K562 (cell line): ENCODE data around the gene NME8. TPM values are rescaled to one million over a fixed set of nuclear protein-coding genes. Genes with fewer than 3 reads are reported as not detected.

Experiments used
- ATAC-seq: fragments of 200-7000 bp; cut with Tn5 transposase; 3 replicates; pipeline ENCODE4 v1.9.1; 2020; ENCODE audit warnings: moderate library complexity
- BruUV-seq: library from RNA; stranded (reverse); fragments of 400-500 nt; replicated peaks from 2 replicates; lab custom pipeline; 2021; lab: Mats Ljungman, UMichigan
- CTCF ChIA-PET: fragments of 300-600 bp; formaldehyde crosslinking; extraction: SDS; loops from one replicate; lab custom pipeline; 2021; ENCODE audit warnings: low intra/inter-chr PET ratio; lab: Yijun Ruan, JAX
- POLR2A ChIA-PET: fragments of 300-600, 350-650 bp; sonication (Branson Sonifier 250); formaldehyde crosslinking; extraction: SDS; loops from one replicate; lab custom pipeline; 2021; ENCODE audit warnings: antibody characterized with exemption, inconsistent platforms; lab: Yijun Ruan, JAX
- DNase-seq, 4 experiments: peaks; one replicate each; pipeline versions ENCODE4 v3.0.0 to v3.0.0-alpha.2; 2011 to 2018; ENCODE audit warnings: low spot score in 3 of 4, mixed read lengths in 3 of 4; ENCODE audit errors: extremely low read depth in 1 of 4
- FAIRE-seq: peaks from 2 replicates; lab custom pipeline; 2011; peaks lifted over from hg19 to GRCh38; lab: Jason Lieb, UNC
- H2AFZ ChIP-seq: 2 replicates; pipeline ENCODE4 v1.6.0; 2011; ENCODE audit warnings: low read depth, low read length, control low read depth, inconsistent platforms
- H3K27ac ChIP-seq: fragments of 200-600 bp; 3 replicates; pipeline ENCODE4 v1.8.0; 2011; ENCODE audit warnings: low read depth, mild to moderate bottlenecking, control low read depth, inconsistent platforms, low read length, moderate library complexity, mixed read lengths; ENCODE audit errors: extremely low read depth
- H3K27me3 ChIP-seq, 2 experiments: fragments of 300-600 bp in 1 of 2; 2 replicates in 1 of 2; 3 replicates in 1 of 2; pipeline versions ENCODE4 v1.6.0 to v1.8.0; 2011; ENCODE audit warnings: inconsistent platforms in 2 of 2, low read length in 2 of 2, mild to moderate bottlenecking in 1 of 2, mixed read lengths in 1 of 2, moderate library complexity in 1 of 2; ENCODE audit not compliant: control insufficient read depth in 2 of 2, insufficient read depth in 2 of 2
- H3K36me3 ChIP-seq: fragments of 300-600 bp; 3 replicates; pipeline ENCODE4 v1.8.0; 2011; ENCODE audit warnings: mild to moderate bottlenecking, low read length, inconsistent platforms; ENCODE audit not compliant: control insufficient read depth, insufficient read depth
- H3K4me1 ChIP-seq, 2 experiments: fragments of 200-600 bp in 1 of 2; replicated peaks in 1 of 2; 2 replicates in 1 of 2; 3 replicates in 1 of 2; pipeline versions ENCODE4 v1.5.1 to v1.8.0; 2011; ENCODE audit warnings: inconsistent platforms in 2 of 2, low read length in 2 of 2, mild to moderate bottlenecking in 1 of 2, mixed read lengths in 1 of 2, moderate library complexity in 1 of 2; ENCODE audit not compliant: control insufficient read depth in 2 of 2, insufficient read depth in 2 of 2
- H3K4me2 ChIP-seq: 2 replicates; pipeline ENCODE4 v1.6.1; 2011; ENCODE audit warnings: low read length, control low read depth, inconsistent platforms, mixed read lengths; ENCODE audit not compliant: insufficient read depth
- H3K4me3 ChIP-seq: fragments of 200-600 bp; sonication (generic), shearing (Covaris generic); 2 replicates; pipeline ENCODE4 v1.5.1; 2016; ENCODE audit warnings: control low read depth, inconsistent platforms
- H3K79me2 ChIP-seq: fragments of 200-600 bp; 3 replicates; pipeline ENCODE4 v1.8.0; 2011; ENCODE audit warnings: low read length, inconsistent platforms; ENCODE audit not compliant: control insufficient read depth, insufficient read depth
- H3K9ac ChIP-seq, 2 experiments: 2 replicates each; pipeline versions ENCODE4 v1.6.0 to v1.6.1; 2011; ENCODE audit warnings: low read depth in 2 of 2, low read length in 2 of 2, control low read depth in 1 of 2, inconsistent platforms in 1 of 2, mild to moderate bottlenecking in 1 of 2, mixed read lengths in 1 of 2; ENCODE audit not compliant: insufficient read depth in 1 of 2
- H3K9me1 ChIP-seq: one replicate; pipeline ENCODE4 v1.6.0; 2011; ENCODE audit warnings: inconsistent platforms, mild to moderate bottlenecking, low read length, moderate library complexity; ENCODE audit not compliant: control insufficient read depth, insufficient read depth
- H3K9me3 ChIP-seq: replicated peaks from 2 replicates; pipeline ENCODE4 v1.5.1; 2011; ENCODE audit warnings: low read depth, low read length, inconsistent platforms; ENCODE audit not compliant: control insufficient read depth, insufficient read depth
- H4K20me1 ChIP-seq: replicated peaks from 2 replicates; pipeline ENCODE4 v1.6.1; 2011; ENCODE audit warnings: low read length, inconsistent platforms, mixed read lengths; ENCODE audit not compliant: control insufficient read depth, insufficient read depth
- E2F1 ChIP-seq: sonication (generic); formaldehyde crosslinking; IDR thresholded peaks from 2 replicates; pipeline ENCODE4 v1.8.1; 2023; ENCODE audit warnings: mild to moderate bottlenecking, missing genetic modification reagents, moderate library complexity
- KDM1A ChIP-seq, 2 experiments: fragments of 450-650 bp; IDR thresholded peaks; 2 replicates each; pipeline ENCODE4 v1.6.1; 2016; ENCODE audit warnings: mild to moderate bottlenecking in 2 of 2
- MTA2 ChIP-seq: fragments of 450-650 bp; IDR thresholded peaks from 2 replicates; pipeline ENCODE4 v1.6.1; 2016; ENCODE audit warnings: low read depth
- ZBTB7A ChIP-seq: IDR thresholded peaks from 2 replicates; pipeline ENCODE4 v1.6.1; 2011; ENCODE audit warnings: low read depth, mild to moderate bottlenecking, low read length, moderate library complexity, borderline replicate concordance; ENCODE audit not compliant: control insufficient read depth
- WGBS: fragments of 100-300 bp; shearing (Covaris generic); methylation state at CpG from one replicate; pipeline ENCODE4 v1.1.6; 2016; ENCODE audit warnings: low coverage, mixed read lengths; ENCODE audit not compliant: insufficient coverage; ENCODE audit errors: missing lambda C conversion rate; 5-methylcytosine and 5-hydroxymethylcytosine counted together
- in situ Hi-C: fragments of 300-500 bp; cut with MboI; formaldehyde crosslinking; loops from 4 replicates; pipeline ENCODE4 v1.15.0; 2018; ENCODE audit warnings: inconsistent platforms, mixed read lengths
- intact Hi-C: fragments of 100-400 bp; cut with micrococcal nuclease; formaldehyde crosslinking; loops from 2 replicates; pipeline ENCODE4 v1.14.2; 2022
- polyA plus RNA-seq, 8 experiments: library from polyadenylated mRNA; depleted of rRNA in 4 of 8; stranded (reverse) in 5 of 8; unstranded in 3 of 8; fragments of >200 nt; fragmentation: Nextera tagmentation in 2 of 8; fragmentation: Illumina TruSeq in 1 of 8; extraction: Ambion mirVana in 2 of 8; extraction: Trizol in 1 of 8; gene quantifications; 2 replicates each; pipeline versions ENCODE4 v1.2.1 to v1.2.3, GENCODE V29; 2011 to 2014; ENCODE audit warnings: inconsistent platforms in 1 of 8, missing spikeins in 1 of 8
- total RNA-seq, 7 experiments: library from RNA; depleted of rRNA in 6 of 7; stranded (reverse); fragments of >200 nt in 6 of 7; fragmentation: Illumina TruSeq in 2 of 7; extraction: Trizol in 2 of 7; gene quantifications; 2 replicates each; pipeline versions ENCODE4 v1.2.1 to v1.2.3, GENCODE V29; 2011 to 2021; ENCODE audit warnings: low replicate concordance in 1 of 7
- TF ChIP-seq, protein P1 (sequence below): IDR thresholded peaks from 2 replicates; pipeline ENCODE4 v1.6.1; 2016; ENCODE audit warnings: missing genetic modification characterization, missing compliant biosample characterization

Gene NME8
- total and polyA plus RNA-seq, 9 of the 15 experiments (the other 6 are each of a cell fraction or from before 2014, with no cell fraction given), result not detected

GRCh38 chr7:37894671-37895070 lies 46.3 kb downstream of the NME8 start:
- CTCF ChIA-PET, result no interaction called here
- Histone ChIP-seq H3K27ac (no peak overlapping the region), H3K36me3 (no peaks in the 10 kb centered on the region), H3K9me3 (no peaks in the 10 kb centered on the region), H4K20me1 (no peaks in the 10 kb centered on the region), H3K27me3 (no peaks in the 10 kb centered on the region), H3K9ac (no peak overlapping the region), H2AFZ (no peak overlapping the region), H3K4me2 (no peak overlapping the region), H3K79me2 (no peaks in the 10 kb centered on the region), H3K4me3 (no peak overlapping the region), H3K4me1 (no peaks in the 10 kb centered on the region), H3K9me1 (no peaks in the 10 kb centered on the region)
- no TSS peak for BruUV-seq
- intact Hi-C loops, result no loop called here
- 0% methylated on average over 3 of the region's 3 CpGs for WGBS
- POLR2A ChIA-PET, result no interaction called here
- FAIRE-seq (no peak), ATAC-seq (no peak), DNase-seq (no peak)
- TF ChIP-seq, protein P1, sequence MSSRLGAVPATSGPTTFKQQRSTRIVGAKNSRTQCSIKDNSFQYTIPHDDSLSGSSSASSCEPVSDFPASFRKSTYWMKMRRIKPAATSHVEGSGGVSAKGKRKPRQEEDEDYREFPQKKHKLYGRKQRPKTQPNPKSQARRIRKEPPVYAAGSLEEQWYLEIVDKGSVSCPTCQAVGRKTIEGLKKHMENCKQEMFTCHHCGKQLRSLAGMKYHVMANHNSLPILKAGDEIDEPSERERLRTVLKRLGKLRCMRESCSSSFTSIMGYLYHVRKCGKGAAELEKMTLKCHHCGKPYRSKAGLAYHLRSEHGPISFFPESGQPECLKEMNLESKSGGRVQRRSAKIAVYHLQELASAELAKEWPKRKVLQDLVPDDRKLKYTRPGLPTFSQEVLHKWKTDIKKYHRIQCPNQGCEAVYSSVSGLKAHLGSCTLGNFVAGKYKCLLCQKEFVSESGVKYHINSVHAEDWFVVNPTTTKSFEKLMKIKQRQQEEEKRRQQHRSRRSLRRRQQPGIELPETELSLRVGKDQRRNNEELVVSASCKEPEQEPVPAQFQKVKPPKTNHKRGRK, result peak; percentile 56
- TF ChIP-seq KDM1A (IDR thresholded peaks at IDR 0.05), result no peak
- in situ Hi-C loops, result no loop called here

DNA sequence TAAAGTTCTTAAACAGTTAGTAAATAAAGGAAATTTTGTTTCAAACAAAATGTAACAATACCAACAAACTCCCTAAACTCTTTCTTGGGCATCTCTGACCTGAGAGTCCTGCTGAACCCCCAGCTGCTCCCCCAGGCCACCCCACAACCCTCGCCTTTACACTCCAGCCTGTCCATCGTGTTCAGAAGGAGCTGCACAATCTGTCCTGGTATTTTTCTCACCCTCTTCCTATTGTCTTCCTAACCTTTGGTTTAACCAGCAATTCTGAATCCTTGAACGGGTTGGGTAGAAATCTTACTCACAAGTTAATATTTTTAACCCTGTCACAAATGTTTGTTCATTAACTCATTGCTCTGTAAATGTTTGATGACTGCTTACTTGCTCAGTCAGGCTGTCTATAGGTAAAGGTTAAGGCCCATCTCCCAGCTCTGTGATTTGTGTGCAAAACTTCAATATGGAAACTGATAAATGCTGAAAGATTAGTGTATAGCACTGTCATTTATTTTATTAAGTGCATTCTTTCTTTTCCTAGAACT lies 51.4 kb downstream of the NME8 start:
- WGBS, result 3% methylated on average over 3 of the region's 3 CpGs
- no peak for FAIRE-seq
- no peaks in the 10 kb centered on the region for H3K27me3 ChIP-seq
- CTCF ChIA-PET, result interaction anchor here (3.0 kb wide), 1 partner anchor 323 kb away, joined by 31 read pairs; no protein-coding TSS in a partner anchor
- no peaks in the 10 kb centered on the region for H3K79me2 ChIP-seq
- H3K27ac ChIP-seq, result no peak overlapping the region
- ATAC-seq, result no peak
- H3K4me3 ChIP-seq, result no peak overlapping the region
- H3K4me2 ChIP-seq, result no peak overlapping the region
- intact Hi-C loops (loop anchor here (2.0 to 5.0 kb wide), 2 partner anchors 323 to 418 kb away; no protein-coding TSS in a partner anchor), in situ Hi-C loops (loop anchor here (5.0 to 10.0 kb wide), 2 partner anchors 323 to 455 kb away; no protein-coding TSS in a partner anchor)
- H3K9me1 ChIP-seq, result no peaks in the 10 kb centered on the region
- no peaks in the 10 kb centered on the region for H3K9me3 ChIP-seq
- TF ChIP-seq MTA2 (no peak), E2F1 (no peak), ZBTB7A (no peak)
- H3K36me3 ChIP-seq, result no peaks in the 10 kb centered on the region
- H3K9ac ChIP-seq, result no peak overlapping the region
- POLR2A ChIA-PET, result no interaction called here
- H2AFZ ChIP-seq, result no peak overlapping the region
- peaks cover 5 to 6% of the 10 kb centered on the region in 2 experiments; a peak in 3 of 5 replicates for H3K4me1 ChIP-seq
- BruUV-seq, result no TSS peak
- H4K20me1 ChIP-seq, result no peaks in the 10 kb centered on the region; the same call in 1 of the 2 replicates
- DNase-seq, result no peak
